ENCODE data around the gene RAB12. TPM values are rescaled to one million over a fixed set of nuclear protein-coding genes. Genes with fewer than 3 reads are reported as not detected.

The RAB12 gene
- total and polyA plus RNA-seq, 2 experiments from 2014 or later = 9.8 to 83.9 TPM

- no peak for TF ChIP-seq CTCF (IDR thresholded peaks at IDR 0.05; ENCODE audit: low read depth, low read length)
- H3K4me3 ChIP-seq = no peak overlapping the region
- no peaks in the 10 kb centered on the region for H3K36me3 ChIP-seq
- peaks cover 5% of the 10 kb centered on the region for H3K4me1 ChIP-seq (ENCODE audit: low read depth)
- H3K9me3 ChIP-seq (ENCODE audit: low read depth) = no peaks in the 10 kb centered on the region
- H3K27me3 ChIP-seq = peaks cover 58% of the 10 kb centered on the region
- H3K27ac ChIP-seq = no peak overlapping the region
- DNase-seq (ENCODE audit: low read depth in 1 of 2, low spot score in 1 of 2) = peak; percentile 28 to 52
Measured at GRCh38 chr18:8661754-8662559, 52.7 kb downstream of the RAB12 start.

- Histone ChIP-seq H3K36me3 (no peaks in the 10 kb centered on the region), H3K27me3 (peaks cover 65% of the 10 kb centered on the region), H3K4me1 (ENCODE audit: low read depth) (no peaks in the 10 kb centered on the region), H3K27ac (no peak overlapping the region), H3K9me3 (ENCODE audit: low read depth) (no peaks in the 10 kb centered on the region), H3K4me3 (no peak overlapping the region)
- DNase-seq (ENCODE audit: low read depth in 1 of 2, low spot score in 1 of 2) = no peak
- no peak for TF ChIP-seq CTCF (IDR thresholded peaks at IDR 0.05; ENCODE audit: low read depth, low read length)
Measured at GRCh38 chr18:8662560-8663255, 53.5 kb downstream of the RAB12 start.

GRCh38 chr18:8667846-8668245, 58.6 kb downstream of the RAB12 start:
- H3K27me3 ChIP-seq = peaks cover 26% of the 10 kb centered on the region
- no peak overlapping the region for H3K27ac ChIP-seq
- H3K4me1 ChIP-seq (ENCODE audit: low read depth) = no peaks in the 10 kb centered on the region
- no peak for TF ChIP-seq CTCF (IDR thresholded peaks at IDR 0.05; ENCODE audit: low read depth, low read length)
- H3K9me3 ChIP-seq (ENCODE audit: low read depth) = no peaks in the 10 kb centered on the region
- H3K36me3 ChIP-seq = no peaks in the 10 kb centered on the region
- DNase-seq (ENCODE audit: low read depth in 1 of 2, low spot score in 1 of 2) = peak in 1 of 2 donors; percentile 19
- no peak overlapping the region for H3K4me3 ChIP-seq

- Histone ChIP-seq H3K27me3 (peaks cover 21% of the 10 kb centered on the region), H3K9me3 (ENCODE audit: low read depth) (no peaks in the 10 kb centered on the region), H3K4me3 (no peak overlapping the region), H3K36me3 (no peaks in the 10 kb centered on the region), H3K27ac (no peak overlapping the region), H3K4me1 (ENCODE audit: low read depth) (no peaks in the 10 kb centered on the region)
- DNase-seq (ENCODE audit: low read depth in 1 of 2, low spot score in 1 of 2) = no peak
- TF ChIP-seq CTCF (IDR thresholded peaks at IDR 0.05; ENCODE audit: low read depth, low read length) = no peak
Measured at GRCh38 chr18:8668381-8668780, 59.1 kb downstream of the RAB12 start.

- no peak for TF ChIP-seq CTCF (IDR thresholded peaks at IDR 0.05; ENCODE audit: low read depth, low read length)
- DNase-seq (ENCODE audit: low read depth in 1 of 2, low spot score in 1 of 2) = no peak
- Histone ChIP-seq H3K4me3 (no peak overlapping the region), H3K27me3 (peaks cover 13% of the 10 kb centered on the region), H3K4me1 (ENCODE audit: low read depth) (no peaks in the 10 kb centered on the region), H3K9me3 (ENCODE audit: low read depth) (no peaks in the 10 kb centered on the region), H3K27ac (no peak overlapping the region), H3K36me3 (no peaks in the 10 kb centered on the region)
Measured at GRCh38 chr18:8669571-8669970, 60.3 kb downstream of the RAB12 start.
